ENCODE results near the gene SYTL5.

DNA sequence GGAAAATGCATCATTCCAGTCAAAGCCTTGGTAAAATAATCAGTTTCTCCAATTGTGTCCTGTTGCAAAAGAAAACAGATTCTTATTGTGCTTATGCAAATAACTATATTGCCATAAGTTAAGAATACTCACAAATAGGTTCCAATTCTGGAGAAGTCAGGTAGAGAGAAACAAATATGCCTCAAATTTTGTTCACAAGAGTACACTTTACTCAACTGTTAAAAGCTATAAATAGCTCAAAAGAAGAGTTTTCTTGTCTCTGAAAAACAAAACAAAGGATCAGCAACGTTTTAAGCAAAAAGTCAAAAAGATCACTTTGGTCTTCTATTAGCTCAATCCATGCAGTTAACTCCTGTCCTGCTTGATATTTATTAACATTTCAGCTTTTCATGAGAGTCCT lies 21.9 kb downstream of the SYTL5 start:
- TF ChIP-seq, protein P1, sequence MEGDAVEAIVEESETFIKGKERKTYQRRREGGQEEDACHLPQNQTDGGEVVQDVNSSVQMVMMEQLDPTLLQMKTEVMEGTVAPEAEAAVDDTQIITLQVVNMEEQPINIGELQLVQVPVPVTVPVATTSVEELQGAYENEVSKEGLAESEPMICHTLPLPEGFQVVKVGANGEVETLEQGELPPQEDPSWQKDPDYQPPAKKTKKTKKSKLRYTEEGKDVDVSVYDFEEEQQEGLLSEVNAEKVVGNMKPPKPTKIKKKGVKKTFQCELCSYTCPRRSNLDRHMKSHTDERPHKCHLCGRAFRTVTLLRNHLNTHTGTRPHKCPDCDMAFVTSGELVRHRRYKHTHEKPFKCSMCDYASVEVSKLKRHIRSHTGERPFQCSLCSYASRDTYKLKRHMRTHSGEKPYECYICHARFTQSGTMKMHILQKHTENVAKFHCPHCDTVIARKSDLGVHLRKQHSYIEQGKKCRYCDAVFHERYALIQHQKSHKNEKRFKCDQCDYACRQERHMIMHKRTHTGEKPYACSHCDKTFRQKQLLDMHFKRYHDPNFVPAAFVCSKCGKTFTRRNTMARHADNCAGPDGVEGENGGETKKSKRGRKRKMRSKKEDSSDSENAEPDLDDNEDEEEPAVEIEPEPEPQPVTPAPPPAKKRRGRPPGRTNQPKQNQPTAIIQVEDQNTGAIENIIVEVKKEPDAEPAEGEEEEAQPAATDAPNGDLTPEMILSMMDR (IDR thresholded peaks at IDR 0.05) = no peak
- TF ChIP-seq POLR2A (IDR thresholded peaks at IDR 0.05) = no peak
